NCI-H1436 (cell line): Measurements from ENCODE around the gene SCN8A.

Source experiments
- DNase-seq: peaks from one replicate; lab custom pipeline; 2025; lab: John Stamatoyannopoulos, UW

SCN8A gene

DNA sequence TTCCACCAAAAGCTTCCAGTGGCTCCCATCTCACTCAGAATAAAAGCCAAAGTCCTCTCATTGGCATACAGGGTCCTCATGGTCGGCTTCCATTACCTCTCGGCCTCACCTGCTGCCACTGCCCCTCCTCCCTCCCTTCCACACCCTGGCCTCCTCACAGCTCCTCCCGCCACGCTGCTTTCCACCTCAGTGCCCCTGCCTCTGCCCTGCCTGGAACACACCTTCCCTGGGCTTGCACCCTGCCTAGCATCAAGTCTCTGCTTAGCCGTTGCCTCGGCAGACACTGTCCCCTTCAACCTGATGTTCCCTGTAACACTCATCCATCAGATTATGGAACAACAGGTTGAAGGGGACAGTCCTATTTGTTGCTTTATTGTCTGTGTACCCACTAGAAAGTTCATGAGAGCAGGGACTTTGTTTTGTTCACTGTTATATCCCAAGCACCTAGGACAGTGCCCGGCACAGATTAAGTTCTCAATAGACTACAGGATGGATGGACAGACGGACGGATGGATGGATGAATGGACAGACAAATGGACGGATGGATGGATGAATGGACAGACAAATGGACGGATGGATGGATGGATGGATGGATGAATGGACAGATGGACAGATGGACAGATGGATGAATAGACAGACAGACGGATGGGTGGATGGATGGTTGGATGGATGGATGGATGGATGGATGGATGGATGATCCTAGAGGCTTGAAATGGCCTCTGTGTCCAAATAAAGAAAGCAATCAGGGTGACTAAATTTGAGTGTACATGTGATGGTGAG is 242.6 kb downstream of the SCN8A start:
- DNase-seq = no peak

GRCh38 chr12:51834411-51834810 is 243.4 kb downstream of the SCN8A start:
- DNase-seq = no peak

- no peak for DNase-seq
Observed at GRCh38 chr12:51836041-51836826, 245.2 kb downstream of the SCN8A start.

- DNase-seq = no peak
Observed at GRCh38 chr12:51836827-51837173, 245.8 kb downstream of the SCN8A start.

DNA sequence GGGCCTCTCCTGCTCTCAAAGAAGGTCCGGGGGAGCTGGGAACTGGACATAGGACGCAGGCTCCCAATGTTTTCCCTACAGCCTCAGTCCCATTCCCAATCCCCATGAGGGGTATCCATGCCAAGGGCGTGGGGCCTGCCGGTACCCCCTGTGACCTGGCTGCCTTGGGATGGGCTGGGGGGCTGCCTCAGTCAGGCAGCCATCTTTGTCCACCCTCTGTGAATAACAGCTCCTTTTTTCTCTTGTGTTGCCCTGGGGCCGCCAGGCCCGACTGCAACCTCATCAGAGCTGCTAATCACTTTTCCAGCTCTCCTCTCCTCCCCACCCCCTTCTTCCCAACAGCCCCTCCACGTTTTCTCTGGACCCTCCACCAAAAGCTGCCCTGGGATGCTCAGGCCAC is 246.3 kb downstream of the SCN8A start:
- no peak for DNase-seq

DNA sequence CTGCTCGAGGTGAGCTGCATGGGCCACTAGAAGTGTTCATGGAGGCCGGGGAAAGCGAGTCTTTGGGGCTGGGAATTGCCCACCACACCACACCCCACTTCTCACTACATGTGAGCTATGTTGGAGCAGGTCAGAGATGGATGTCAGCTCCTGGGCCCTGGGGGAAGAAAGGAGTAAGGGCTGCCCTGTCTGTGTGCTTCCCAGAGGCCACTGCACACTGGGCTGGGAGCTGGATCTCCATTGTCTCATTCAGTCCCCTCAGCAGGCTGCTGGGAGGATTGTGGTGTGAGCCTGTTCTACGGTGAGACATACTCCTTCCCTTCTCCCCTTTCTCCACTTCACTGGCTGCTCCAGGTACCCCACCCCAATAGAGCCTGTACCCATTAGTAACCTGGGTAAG is 247.0 kb downstream of the SCN8A start:
- DNase-seq = no peak

- no peak for DNase-seq
Observed at GRCh38 chr12:51838762-51839161, 247.7 kb downstream of the SCN8A start.

DNA sequence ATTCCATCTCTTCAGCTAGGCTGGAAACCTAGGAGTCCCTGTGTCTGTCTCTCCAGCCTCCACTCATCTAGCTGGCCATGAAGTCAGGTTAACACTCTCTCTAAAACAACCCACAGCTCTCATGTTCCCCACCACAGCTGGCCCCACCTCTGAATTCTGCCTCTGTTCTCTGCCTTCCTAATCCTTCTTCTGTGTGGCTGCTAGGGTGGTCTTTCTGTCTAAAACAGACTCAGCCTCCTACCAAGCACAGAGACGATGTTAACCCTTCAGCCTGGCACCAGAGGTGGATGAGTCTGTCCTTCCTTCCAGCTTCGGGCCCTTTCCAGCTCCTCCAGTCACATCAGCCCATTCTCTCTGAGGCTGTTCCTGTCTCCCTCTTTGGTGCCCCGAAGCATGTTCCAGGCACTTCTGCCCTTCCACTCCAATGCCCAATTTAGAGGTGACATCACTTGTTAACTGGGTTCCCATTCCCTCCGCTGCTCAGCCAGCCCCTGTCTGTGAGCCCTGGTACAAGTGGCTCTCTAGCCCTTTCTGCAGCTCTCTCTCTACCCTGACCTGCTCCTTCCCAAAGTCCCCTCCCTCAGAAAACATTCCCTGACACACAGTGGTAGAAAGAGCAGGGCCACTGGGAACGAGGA is 248.4 kb downstream of the SCN8A start:
- no peak for DNase-seq

- DNase-seq = no peak
Observed at GRCh38 chr12:51840966-51841365, 249.9 kb downstream of the SCN8A start.

DNA sequence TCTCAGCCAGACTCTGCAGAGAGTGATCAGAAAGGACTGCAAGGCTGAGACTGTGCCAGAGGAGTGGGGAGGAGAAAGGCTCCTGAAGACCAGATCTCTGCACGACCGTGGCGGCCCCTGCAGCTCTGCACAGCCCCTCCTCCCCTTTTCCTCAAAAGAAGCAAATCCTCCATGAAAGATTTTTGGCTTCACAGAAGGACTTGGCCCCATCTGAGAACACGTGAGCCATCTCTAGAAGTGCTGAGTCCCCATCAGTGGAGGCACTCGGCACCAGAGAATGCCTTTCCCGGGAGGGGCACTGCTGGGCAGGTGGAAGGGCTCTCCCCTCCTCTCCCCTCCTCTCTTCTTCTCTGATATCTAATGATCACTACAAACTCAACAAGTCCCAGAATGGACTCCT is 250.7 kb downstream of the SCN8A start:
- DNase-seq = no peak

DNA sequence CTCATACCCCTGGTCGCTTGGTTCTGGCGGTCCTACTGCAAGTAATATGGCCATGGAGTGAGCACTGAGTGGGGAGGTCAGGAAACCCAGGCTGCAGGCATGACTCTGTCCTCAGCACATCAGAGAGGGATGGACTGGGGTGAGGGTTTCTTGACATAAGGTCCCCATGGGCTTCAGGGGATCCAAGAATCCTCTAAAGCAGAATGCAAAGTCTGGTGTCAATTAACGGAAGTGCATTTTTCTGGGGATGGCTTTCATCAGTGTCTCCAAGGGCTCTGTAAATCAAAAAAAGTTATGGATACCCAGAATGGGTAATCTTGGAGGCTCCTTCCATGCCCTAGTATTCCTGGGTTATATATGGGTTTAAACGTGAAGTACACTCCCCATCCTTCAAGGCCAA is 253.8 kb downstream of the SCN8A start:
- no peak for DNase-seq

GRCh38 chr12:51845482-51845881 is 254.4 kb downstream of the SCN8A start:
- DNase-seq = no peak

GRCh38 chr12:51846271-51846691 is 255.2 kb downstream of the SCN8A start:
- DNase-seq = no peak

DNA sequence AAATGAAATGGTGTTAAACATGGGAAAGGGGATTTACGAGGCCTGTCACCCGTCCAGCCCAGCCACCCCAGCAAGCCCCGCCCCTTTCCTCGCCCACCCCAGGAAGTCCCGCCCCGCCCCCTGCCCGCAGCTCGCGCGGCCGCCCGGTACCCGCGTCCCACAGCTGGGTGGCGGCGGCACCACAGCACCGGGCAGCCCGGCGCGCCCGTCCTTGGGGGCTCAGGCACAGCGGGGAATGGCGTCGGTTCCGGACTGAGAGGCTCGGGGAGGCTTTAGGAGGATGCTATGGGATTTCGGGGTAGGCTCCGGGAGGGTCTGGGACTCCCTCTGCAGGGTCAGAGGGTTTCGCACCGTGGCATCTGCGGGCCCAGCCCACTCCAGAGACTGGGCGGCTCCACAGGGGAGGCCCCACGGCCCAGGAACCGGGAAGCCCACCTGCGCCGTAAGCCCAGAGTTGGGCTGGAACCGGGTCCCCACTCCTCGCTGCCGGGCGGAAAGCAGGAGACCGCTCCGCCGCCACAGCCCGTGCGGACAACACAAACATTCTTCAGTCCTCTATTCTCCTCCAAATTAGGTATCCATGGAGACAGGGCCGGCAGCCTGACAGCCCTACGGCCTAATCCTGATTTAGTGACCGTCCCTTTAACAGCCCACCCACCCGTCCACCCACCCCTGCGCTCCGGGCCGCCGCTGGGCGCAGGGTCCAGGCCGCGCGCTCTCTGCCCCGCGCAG is 256.0 kb downstream of the SCN8A start:
- DNase-seq = peak; percentile 48

DNA sequence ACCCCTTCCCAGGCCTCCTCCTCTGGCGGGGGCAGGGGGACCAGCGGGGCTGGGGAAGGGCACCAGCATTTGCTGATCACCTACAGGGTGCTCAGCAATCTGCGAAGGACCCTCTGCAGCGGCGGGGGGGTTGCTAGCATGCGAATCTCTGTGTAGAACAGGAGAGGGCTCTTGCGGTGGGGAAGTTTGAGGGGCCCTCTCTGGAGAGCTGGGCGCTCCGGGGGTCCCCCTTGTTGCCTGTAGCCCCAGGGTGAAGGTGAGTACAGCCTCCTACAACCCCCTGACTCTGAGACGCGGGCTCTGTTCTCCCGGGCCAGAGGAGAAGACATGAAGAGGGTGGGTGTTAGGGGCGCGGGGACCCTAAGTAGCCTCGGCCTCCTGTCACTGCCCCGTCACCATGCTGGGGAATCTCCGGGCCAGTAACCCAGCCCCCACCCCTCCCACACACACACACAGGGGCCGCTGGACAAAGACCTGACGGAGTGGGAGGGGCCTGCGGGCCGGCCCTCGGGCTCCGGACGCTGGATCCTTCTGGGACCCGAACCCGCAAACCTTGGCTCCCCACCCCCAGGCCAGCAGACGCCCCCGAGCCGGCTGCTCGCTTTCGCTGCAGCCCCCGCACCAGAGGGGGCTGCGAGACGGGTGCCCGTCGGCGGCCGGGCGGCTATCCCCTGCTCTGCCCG is 256.8 kb downstream of the SCN8A start:
- no peak for DNase-seq

DNA sequence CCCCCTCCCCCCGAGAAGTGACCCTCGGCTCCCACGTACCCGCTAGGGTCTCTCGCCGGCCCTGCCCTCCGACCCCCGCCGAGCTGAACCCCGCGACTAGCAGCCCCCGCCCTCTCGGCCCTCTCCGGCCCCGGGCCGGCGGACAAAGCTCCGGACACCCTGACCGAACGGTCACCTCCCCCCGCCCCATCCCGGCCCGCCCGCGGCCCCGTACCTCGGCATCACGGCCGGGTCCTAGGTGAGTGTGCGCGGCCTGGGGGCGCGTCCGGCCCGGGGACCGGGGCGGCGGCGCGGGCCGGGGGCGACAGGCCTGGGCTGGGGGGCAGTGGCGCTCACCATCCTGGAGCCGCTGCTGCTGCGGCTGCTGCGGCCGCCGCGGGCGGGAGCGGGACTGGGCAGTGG is 257.3 kb downstream of the SCN8A start, which contains the start of gene FIGNL2:
Gene FIGNL2, minus strand, starts transcription at position 393 of the 402 bp plus-strand sequence. CDS start 26,305 bp downstream, outside the sequence.
- no peak for DNase-seq

DNA sequence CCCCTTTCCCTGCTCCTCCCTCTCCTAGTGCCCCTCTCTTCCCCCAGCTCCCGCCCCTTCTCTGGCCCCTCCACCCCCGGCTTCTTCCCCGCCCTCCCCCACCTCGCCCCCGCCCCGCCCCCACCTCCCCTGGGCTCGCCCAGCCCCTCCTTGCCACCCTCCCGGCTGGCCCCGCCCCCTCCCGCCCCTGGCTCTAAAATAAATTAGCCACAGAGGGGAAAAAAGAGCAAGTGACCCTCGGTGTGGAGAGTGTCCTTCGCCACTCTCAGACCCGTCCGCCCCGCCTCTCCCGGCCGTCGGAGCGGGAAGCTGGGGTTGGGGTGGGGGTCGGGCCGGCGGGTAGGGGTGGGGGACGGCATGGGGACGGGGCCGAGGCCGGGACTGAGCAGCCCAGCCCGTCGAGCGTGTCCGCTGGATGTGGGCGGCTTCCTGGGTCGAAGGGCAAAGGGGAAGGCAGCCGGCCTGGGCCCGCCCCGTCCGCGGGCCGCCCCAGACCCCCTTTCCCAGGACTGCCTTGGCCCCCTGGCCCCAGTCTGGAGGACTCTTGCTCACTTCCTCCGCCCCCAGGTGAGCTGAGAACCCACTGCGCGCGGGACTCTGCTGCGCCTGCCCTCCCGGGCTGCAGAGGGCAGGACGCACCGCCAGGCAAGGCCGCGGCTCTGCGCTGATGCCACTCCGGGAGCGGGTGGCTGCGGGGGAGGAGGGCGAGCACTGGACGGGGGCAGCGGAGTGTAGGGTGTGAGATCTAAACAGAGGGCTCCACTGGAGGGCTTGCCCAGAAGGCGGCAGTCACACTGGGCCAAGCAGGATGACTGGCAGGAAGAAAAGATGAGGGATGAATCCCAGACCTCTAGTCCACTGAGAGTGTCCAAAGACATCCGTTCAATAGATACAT is 258.1 kb downstream of the SCN8A start:
- no peak for DNase-seq

DNA sequence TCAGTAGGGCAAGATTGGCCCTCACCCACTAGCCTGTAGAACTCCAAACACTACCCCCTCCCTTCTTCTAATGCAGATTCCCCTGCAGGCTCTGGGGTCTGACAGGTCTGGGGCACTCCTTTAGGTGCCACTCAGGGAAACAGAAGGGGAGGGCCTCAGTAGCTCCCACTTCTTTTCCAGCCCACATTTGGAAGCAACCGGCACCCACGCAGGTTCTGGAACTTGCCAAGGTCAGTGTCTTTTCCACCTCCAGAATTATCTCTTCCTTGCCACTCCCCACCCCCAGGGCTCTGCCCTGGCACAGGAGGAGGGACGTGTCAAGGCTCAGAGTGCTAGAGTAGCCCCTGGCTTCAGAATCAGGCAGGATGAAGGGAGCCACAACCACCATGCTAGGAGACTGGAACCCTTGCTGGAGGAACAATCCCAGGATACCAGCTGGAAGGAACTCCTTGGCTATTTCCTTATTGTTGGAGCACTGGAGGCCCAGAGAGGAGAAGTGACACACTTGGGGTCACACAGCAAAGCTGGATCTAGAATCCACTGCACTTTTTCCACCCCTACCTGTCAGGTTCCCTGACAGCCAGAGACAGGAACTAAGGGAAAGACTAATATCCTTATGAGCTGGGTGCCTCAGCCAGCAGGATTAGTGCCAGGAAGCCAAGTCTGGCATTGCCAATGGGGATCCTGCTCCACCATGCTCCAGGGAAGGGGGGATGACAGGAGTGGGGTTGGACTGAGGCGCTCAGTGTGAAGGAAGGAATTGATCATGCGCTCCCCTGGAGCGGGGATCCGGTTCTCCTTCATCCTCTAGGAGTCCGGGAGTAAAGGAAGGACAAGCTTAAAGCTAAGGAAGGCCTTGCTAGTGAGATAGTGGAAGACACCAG is 259.3 kb downstream of the SCN8A start:
- DNase-seq = no peak

DNA sequence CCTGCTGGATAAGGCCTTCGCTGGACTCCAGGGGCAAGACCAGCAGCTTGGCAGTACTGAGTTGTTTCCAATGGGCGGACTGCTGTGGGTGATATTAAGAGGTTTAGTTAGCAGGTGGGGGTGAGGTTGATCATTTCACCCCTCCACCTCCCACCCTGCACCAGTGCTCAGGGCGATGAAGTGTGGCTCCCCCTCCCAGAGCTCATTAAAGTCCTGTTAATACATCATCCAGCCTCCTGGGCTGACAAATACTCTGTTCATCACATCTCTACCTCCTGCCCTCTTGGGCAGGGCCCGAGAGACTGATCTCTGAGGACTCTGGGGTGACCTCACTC is 259.9 kb downstream of the SCN8A start:
- no peak for DNase-seq
